HG03097 (cell line): ENCODE results near the gene JAKMIP1.

Experiments
- ATAC-seq: cut with Tn5 transposase; IDR thresholded peaks from one replicate; pipeline ENCODE4 v1.9.1; 2021; ENCODE audit not compliant: unreplicated experiment, low FRiP score

The JAKMIP1 gene

GRCh38 chr4:6071959-6072720 lies 128.2 kb downstream of the JAKMIP1 start:
- no peak for ATAC-seq

GRCh38 chr4:6071191-6071958 lies 129.0 kb downstream of the JAKMIP1 start:
- ATAC-seq = no peak

- ATAC-seq = no peak
Measured at GRCh38 chr4:6069845-6070709, 130.3 kb downstream of the JAKMIP1 start.

GRCh38 chr4:6068986-6069385 lies 131.4 kb downstream of the JAKMIP1 start:
- ATAC-seq = no peak

GRCh38 chr4:6065934-6066590 lies 134.3 kb downstream of the JAKMIP1 start:
- ATAC-seq = no peak

GRCh38 chr4:6065166-6065565 lies 135.2 kb downstream of the JAKMIP1 start:
- no peak for ATAC-seq

GRCh38 chr4:6064383-6064782 lies 136.0 kb downstream of the JAKMIP1 start:
- no peak for ATAC-seq

- no peak for ATAC-seq
Measured at GRCh38 chr4:6063684-6064083, 136.7 kb downstream of the JAKMIP1 start.

GRCh38 chr4:6062133-6062532 lies 138.2 kb downstream of the JAKMIP1 start:
- ATAC-seq = no peak

GRCh38 chr4:6059375-6059805 lies 141.0 kb downstream of the JAKMIP1 start:
- ATAC-seq = no peak

GRCh38 chr4:6058531-6059374 lies 141.6 kb downstream of the JAKMIP1 start:
- no peak for ATAC-seq

GRCh38 chr4:6056976-6057766 lies 143.2 kb downstream of the JAKMIP1 start:
- no peak for ATAC-seq

GRCh38 chr4:6055436-6055835 lies 144.9 kb downstream of the JAKMIP1 start:
- no peak for ATAC-seq

- ATAC-seq = no peak
Measured at GRCh38 chr4:6055030-6055429, 145.3 kb downstream of the JAKMIP1 start.

GRCh38 chr4:6054162-6054922 lies 146.0 kb downstream of the JAKMIP1 start:
- no peak for ATAC-seq

GRCh38 chr4:6052679-6053078 lies 147.7 kb downstream of the JAKMIP1 start:
- no peak for ATAC-seq

GRCh38 chr4:6050551-6050950 lies 149.8 kb downstream of the JAKMIP1 start:
- no peak for ATAC-seq

- no peak for ATAC-seq
Measured at GRCh38 chr4:6049985-6050384, 150.4 kb downstream of the JAKMIP1 start.
